ENCODE results near the gene DIPK1A. TPM values are rescaled to one million over a fixed set of nuclear protein-coding genes. Genes with fewer than 3 reads are reported as not detected.

The DIPK1A gene
- total RNA-seq, 1 experiment from 2014 or later: 10.5 TPM

DNA sequence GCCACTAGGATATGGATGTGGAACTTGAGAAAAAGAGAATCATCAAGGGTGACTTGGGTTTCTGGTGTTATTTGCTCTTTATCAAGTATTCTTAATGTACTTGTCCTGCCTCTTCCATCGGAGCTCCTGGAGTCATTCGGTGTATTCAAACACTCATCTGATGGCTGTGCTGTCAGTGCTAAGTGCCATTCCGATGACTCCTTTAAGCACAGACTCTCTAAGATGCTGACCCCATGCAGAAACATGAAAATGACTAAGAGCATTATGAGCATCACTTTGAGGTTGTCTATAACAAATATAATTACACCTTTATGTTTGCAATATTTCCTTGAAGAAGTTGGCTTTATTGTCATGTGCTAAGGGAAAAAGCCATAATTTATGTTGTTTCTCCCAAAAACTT lies 140.7 kb downstream of the DIPK1A start:
- no peak for DNase-seq
- H3K4me1 ChIP-seq (replicated peaks; ENCODE audit: insufficient read depth): peaks cover 42% of the 10 kb centered on the region
- no peaks in the 10 kb centered on the region for H3K79me2 ChIP-seq (ENCODE audit: low read depth)
- no peaks in the 10 kb centered on the region for H3K27me3 ChIP-seq (ENCODE audit: insufficient read depth, low read depth)
- no peaks in the 10 kb centered on the region for H3K9me2 ChIP-seq (ENCODE audit: insufficient read depth)
- TF ChIP-seq, protein P1, sequence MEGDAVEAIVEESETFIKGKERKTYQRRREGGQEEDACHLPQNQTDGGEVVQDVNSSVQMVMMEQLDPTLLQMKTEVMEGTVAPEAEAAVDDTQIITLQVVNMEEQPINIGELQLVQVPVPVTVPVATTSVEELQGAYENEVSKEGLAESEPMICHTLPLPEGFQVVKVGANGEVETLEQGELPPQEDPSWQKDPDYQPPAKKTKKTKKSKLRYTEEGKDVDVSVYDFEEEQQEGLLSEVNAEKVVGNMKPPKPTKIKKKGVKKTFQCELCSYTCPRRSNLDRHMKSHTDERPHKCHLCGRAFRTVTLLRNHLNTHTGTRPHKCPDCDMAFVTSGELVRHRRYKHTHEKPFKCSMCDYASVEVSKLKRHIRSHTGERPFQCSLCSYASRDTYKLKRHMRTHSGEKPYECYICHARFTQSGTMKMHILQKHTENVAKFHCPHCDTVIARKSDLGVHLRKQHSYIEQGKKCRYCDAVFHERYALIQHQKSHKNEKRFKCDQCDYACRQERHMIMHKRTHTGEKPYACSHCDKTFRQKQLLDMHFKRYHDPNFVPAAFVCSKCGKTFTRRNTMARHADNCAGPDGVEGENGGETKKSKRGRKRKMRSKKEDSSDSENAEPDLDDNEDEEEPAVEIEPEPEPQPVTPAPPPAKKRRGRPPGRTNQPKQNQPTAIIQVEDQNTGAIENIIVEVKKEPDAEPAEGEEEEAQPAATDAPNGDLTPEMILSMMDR (conservative IDR thresholded peaks at IDR 0.05): no peak
- TF ChIP-seq EZH2 (IDR thresholded peaks at IDR 0.05; ENCODE audit: low read depth): no peak
- H3K4me2 ChIP-seq: no peak overlapping the region
- peaks cover 36% of the 10 kb centered on the region for H3F3A ChIP-seq (ENCODE audit: insufficient read depth, low read depth)
- BruUV-seq (replicated peaks): no TSS peak
- intact Hi-C loops (cut with micrococcal nuclease; ENCODE audit: unreplicated experiment): no loop called here
- no peak overlapping the region for H3K4me3 ChIP-seq
- no peaks in the 10 kb centered on the region for H3K9me3 ChIP-seq (ENCODE audit: insufficient read depth, low read depth)
- H3K27ac ChIP-seq: no peak overlapping the region
- H3K36me3 ChIP-seq (ENCODE audit: low read depth): no peaks in the 10 kb centered on the region
- no peak overlapping the region for H2AFZ ChIP-seq
- no peaks in the 10 kb centered on the region for H4K20me1 ChIP-seq (ENCODE audit: insufficient read depth)
- POLR2A ChIA-PET (ENCODE audit: unreplicated experiment): no interaction called here
- CTCF ChIA-PET: no interaction called here

DNA sequence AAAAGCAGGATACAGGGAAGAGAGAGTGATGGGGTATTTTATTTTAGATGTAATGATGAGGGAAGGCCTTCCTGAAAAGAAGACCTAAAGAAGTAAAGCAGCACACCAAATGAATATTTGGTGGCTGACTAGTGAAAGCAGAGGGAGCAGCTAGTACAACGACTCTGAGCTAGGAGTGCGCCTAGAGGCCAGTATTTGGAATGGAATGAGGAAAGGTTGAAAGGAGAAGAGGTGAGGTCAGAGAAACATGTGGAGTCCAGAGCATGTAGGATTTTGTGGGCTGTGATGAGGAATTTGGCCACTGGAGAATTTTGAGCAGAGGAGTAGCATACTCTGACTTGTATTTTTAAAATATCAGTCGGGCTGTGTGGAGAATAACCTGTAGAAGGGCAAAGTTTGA lies 141.2 kb downstream of the DIPK1A start:
- peak; percentile 39 to 82 for DNase-seq
- H3K36me3 ChIP-seq (ENCODE audit: low read depth): no peaks in the 10 kb centered on the region
- peaks cover 42% of the 10 kb centered on the region for H3K4me1 ChIP-seq (replicated peaks; ENCODE audit: insufficient read depth)
- ChIA-PET CTCF (interaction anchor here (0.7 kb wide), 1 partner anchor 66 kb away, joined by 3 read pairs; no protein-coding TSS in a partner anchor), POLR2A (ENCODE audit: unreplicated experiment) (interaction anchor here (0.6 to 0.7 kb wide), 2 partner anchors 17 to 71 kb away, joined by 3 to 5 read pairs; no protein-coding TSS in a partner anchor)
- no peaks in the 10 kb centered on the region for H3K9me2 ChIP-seq (ENCODE audit: insufficient read depth)
- no peaks in the 10 kb centered on the region for H3K9me3 ChIP-seq (ENCODE audit: insufficient read depth, low read depth)
- BruUV-seq (replicated peaks): no TSS peak
- peak overlapping the region; percentile 26 for H3K4me2 ChIP-seq
- TF ChIP-seq EZH2 (IDR thresholded peaks at IDR 0.05; ENCODE audit: low read depth): no peak
- TF ChIP-seq, protein P1 (conservative IDR thresholded peaks at IDR 0.05): no peak; the same call in 1 of the 2 replicates
- no peaks in the 10 kb centered on the region for H4K20me1 ChIP-seq (ENCODE audit: insufficient read depth)
- intact Hi-C loops (cut with micrococcal nuclease; ENCODE audit: unreplicated experiment): no loop called here
- peaks cover 36% of the 10 kb centered on the region for H3F3A ChIP-seq (ENCODE audit: insufficient read depth, low read depth)
- no peaks in the 10 kb centered on the region for H3K79me2 ChIP-seq (ENCODE audit: low read depth)
- H3K27ac ChIP-seq: peak overlapping the region; percentile 14
- H3K27me3 ChIP-seq (ENCODE audit: insufficient read depth, low read depth): no peaks in the 10 kb centered on the region
- peak overlapping the region; percentile 23 for H2AFZ ChIP-seq
- no peak overlapping the region for H3K4me3 ChIP-seq

DNA sequence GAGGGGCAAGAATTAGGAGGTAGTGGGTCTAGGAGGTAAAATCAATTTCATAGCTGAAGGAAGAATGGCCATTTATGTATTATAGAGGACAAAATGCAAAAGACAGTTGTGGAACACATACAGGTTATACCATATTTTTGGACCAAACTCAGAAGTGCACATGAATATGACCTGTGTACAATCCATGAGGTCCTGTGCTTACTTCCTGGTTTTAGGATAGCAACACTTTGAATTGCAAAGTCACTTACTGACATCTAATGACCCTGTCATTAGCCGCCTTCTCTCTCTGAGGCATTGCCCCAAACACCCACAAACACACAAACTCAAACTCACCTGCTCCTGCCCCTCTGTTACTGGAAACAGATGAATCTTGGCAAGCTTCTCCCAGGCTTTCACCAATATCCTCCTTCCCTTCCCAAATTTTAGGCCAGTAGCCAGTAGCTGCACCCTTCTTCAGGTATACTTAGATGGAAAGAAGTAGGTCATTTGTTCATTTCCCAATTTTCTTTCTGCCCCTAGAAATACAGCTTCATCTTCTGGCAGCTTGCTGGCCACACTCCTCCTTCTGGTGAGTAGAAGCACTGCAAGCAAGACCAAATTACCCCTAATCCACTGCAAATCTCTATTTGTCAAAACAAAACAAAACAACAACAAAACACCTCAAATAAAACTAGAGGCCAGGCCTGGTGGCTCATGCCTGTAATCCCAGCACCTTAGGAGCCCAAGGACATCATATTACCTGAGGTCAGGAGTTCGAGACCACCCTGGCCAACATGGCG lies 143.1 kb downstream of the DIPK1A start:
- no TSS peak for BruUV-seq (replicated peaks)
- no peak overlapping the region for H2AFZ ChIP-seq
- POLR2A ChIA-PET (ENCODE audit: unreplicated experiment): interaction anchor here (1.0 kb wide), 1 partner anchor 25 kb away, joined by 6 read pairs; no protein-coding TSS in a partner anchor

More for the DNA sequence above, 143.1 kb downstream of the DIPK1A start:
- TF ChIP-seq, protein P1 (conservative IDR thresholded peaks at IDR 0.05): peak; percentile 79
- no peak for TF ChIP-seq EZH2 (IDR thresholded peaks at IDR 0.05; ENCODE audit: low read depth)
- Histone ChIP-seq H3K4me3 (no peak overlapping the region), H4K20me1 (ENCODE audit: insufficient read depth) (no peaks in the 10 kb centered on the region), H3K27ac (peak overlapping the region; percentile 31; the same call in 1 of the 2 replicates), H3K9me2 (ENCODE audit: insufficient read depth) (no peaks in the 10 kb centered on the region), H3K4me1 (replicated peaks; ENCODE audit: insufficient read depth) (peaks cover 40% of the 10 kb centered on the region), H3K4me2 (peak overlapping the region; percentile 39; the same call in 1 of the 2 replicates), H3K9me3 (ENCODE audit: insufficient read depth, low read depth) (no peaks in the 10 kb centered on the region), H3K27me3 (ENCODE audit: insufficient read depth, low read depth) (no peaks in the 10 kb centered on the region), H3K79me2 (ENCODE audit: low read depth) (no peaks in the 10 kb centered on the region), H3F3A (ENCODE audit: insufficient read depth, low read depth) (peaks cover 28% of the 10 kb centered on the region), H3K36me3 (ENCODE audit: low read depth) (no peaks in the 10 kb centered on the region)
- peak in 1 of 2 experiments; percentile 34 for DNase-seq
- intact Hi-C loops (cut with micrococcal nuclease; ENCODE audit: unreplicated experiment): no loop called here
- CTCF ChIA-PET: interaction anchor here (0.5 to 1.9 kb wide), 4 partner anchors 23 to 69 kb away, joined by 3 to 10 read pairs (median 3); no protein-coding TSS in a partner anchor

Data from PC-9 (cell line).